ENCODE results near the gene TOR2A.
"Not testable (repeated sequence)": the region's sequence is repeated elsewhere in the genome, so short reads cannot be mapped to it uniquely, and the experiment has no call there.

Gene TOR2A

GRCh38 chr9:127734747-127735529 lies at the start of gene TOR2A:
TSS of gene TOR2A (minus strand) at chr9:127735294. CDS start at chr9:127735270, 24 bp downstream.
- peak; percentile 95 for DNase-seq

- DNase-seq: no peak
Observed at GRCh38 chr9:127783111-127784008, 48.3 kb upstream of the TOR2A start.

GRCh38 chr9:127781806-127782205 lies 46.7 kb upstream of the TOR2A start:
- no peak for DNase-seq

GRCh38 chr9:127780909-127781308 lies 45.8 kb upstream of the TOR2A start:
- not testable (repeated sequence) for DNase-seq

GRCh38 chr9:127780126-127780885 lies 45.2 kb upstream of the TOR2A start:
- DNase-seq: no peak

GRCh38 chr9:127779136-127779981 lies 44.3 kb upstream of the TOR2A start:
- no peak for DNase-seq

- DNase-seq: no peak
Observed at GRCh38 chr9:127778280-127779135, 43.4 kb upstream of the TOR2A start, which contains the start of gene SH2D3C. TSS of gene SH2D3C (minus strand) at chr9:127778666. CDS start at chr9:127778627, 39 bp downstream.

GRCh38 chr9:127777368-127777980 lies 42.4 kb upstream of the TOR2A start:
- no peak for DNase-seq

- DNase-seq: no peak
Observed at GRCh38 chr9:127776924-127777289, 41.8 kb upstream of the TOR2A start.

- DNase-seq: no peak
Observed at GRCh38 chr9:127776195-127776923, 41.3 kb upstream of the TOR2A start.

GRCh38 chr9:127773981-127774380 lies 38.9 kb upstream of the TOR2A start:
- no peak for DNase-seq

GRCh38 chr9:127773272-127773671 lies 38.2 kb upstream of the TOR2A start:
- no peak for DNase-seq

- no peak for DNase-seq
Observed at GRCh38 chr9:127772603-127773002, 37.5 kb upstream of the TOR2A start.

- no peak for DNase-seq
Observed at GRCh38 chr9:127771570-127772189, 36.6 kb upstream of the TOR2A start.

GRCh38 chr9:127770905-127771569 lies 35.9 kb upstream of the TOR2A start:
- DNase-seq: peak; percentile 96

- DNase-seq: no peak
Observed at GRCh38 chr9:127770583-127770904, 35.5 kb upstream of the TOR2A start.

- DNase-seq: no peak
Observed at GRCh38 chr9:127769929-127770582, 35.0 kb upstream of the TOR2A start.

- no peak for DNase-seq
Observed at GRCh38 chr9:127769101-127769500, 34.0 kb upstream of the TOR2A start.

All from NCI-H146 (cell line).